HepG2 (cell line): ENCODE results near the gene ALG8. TPM values are rescaled to one million over a fixed set of nuclear protein-coding genes. Genes with fewer than 3 reads are reported as not detected.

Experiments
- FOXA1 ChIP-seq, 2 experiments: fragments of 450-650 bp in 1 of 2; sonication (generic) in 1 of 2; formaldehyde crosslinking in 1 of 2; IDR thresholded peaks; 2 replicates each; pipeline versions ENCODE4 v1.4.0 to v1.6.1; 2016 to 2020; ENCODE audit warnings: missing genetic modification reagents in 1 of 2
- HOXA7 ChIP-seq: sonication (generic); formaldehyde crosslinking; IDR thresholded peaks from 2 replicates; pipeline ENCODE4 v1.8.1; 2022; ENCODE audit warnings: mild to moderate bottlenecking, missing genetic modification reagents, moderate library complexity
- HOXA9 ChIP-seq: sonication (generic); formaldehyde crosslinking; IDR thresholded peaks from 2 replicates; pipeline ENCODE4 v1.8.1; 2022; ENCODE audit warnings: missing genetic modification reagents, mild to moderate bottlenecking, moderate library complexity, borderline replicate concordance
- KAT7 ChIP-seq: IDR thresholded peaks from 2 replicates; pipeline ENCODE4 v1.6.1; 2018; ENCODE audit warnings: borderline replicate concordance, missing compliant biosample characterization
- KDM3A ChIP-seq: IDR thresholded peaks from 2 replicates; pipeline ENCODE4 v1.6.1; 2018; ENCODE audit warnings: low read depth, missing compliant biosample characterization
- KMT2A ChIP-seq: sonication (generic); formaldehyde crosslinking; IDR thresholded peaks from 2 replicates; pipeline ENCODE4 v1.4.0; 2020; ENCODE audit warnings: missing genetic modification reagents
- MIER2 ChIP-seq: IDR thresholded peaks from 2 replicates; pipeline ENCODE4 v1.6.1; 2016; ENCODE audit warnings: missing biosample characterization, missing genetic modification reagents
- NAIF1 ChIP-seq: sonication (generic); formaldehyde crosslinking; IDR thresholded peaks from 2 replicates; pipeline ENCODE4 v1.5.0; 2020; ENCODE audit warnings: mild to moderate bottlenecking, missing genetic modification reagents, borderline replicate concordance
- ZMAT3 ChIP-seq: sonication (generic); formaldehyde crosslinking; conservative IDR thresholded peaks from 2 replicates; pipeline ENCODE4 v1.7.0; 2021; ENCODE audit warnings: missing genetic modification reagents
- ZNF24 ChIP-seq: fragments of 450-650 bp; IDR thresholded peaks from 2 replicates; pipeline ENCODE4 v1.6.1; 2017; ENCODE audit warnings: antibody characterized with exemption, mild to moderate bottlenecking
- ZNF577 ChIP-seq: sonication (generic); formaldehyde crosslinking; IDR thresholded peaks from 2 replicates; pipeline ENCODE4 v1.4.0; 2020; ENCODE audit warnings: mild to moderate bottlenecking, low read depth, missing genetic modification reagents, borderline replicate concordance
- ZNF615 ChIP-seq: sonication (generic); formaldehyde crosslinking; IDR thresholded peaks from 2 replicates; pipeline ENCODE4 v1.5.0; 2020; ENCODE audit warnings: mild to moderate bottlenecking, missing genetic modification reagents, borderline replicate concordance
- ZNF782 ChIP-seq: sonication (generic); formaldehyde crosslinking; IDR thresholded peaks from 2 replicates; pipeline ENCODE4 v1.4.0; 2020; ENCODE audit warnings: missing genetic modification reagents, mild to moderate bottlenecking, borderline replicate concordance
- ZSCAN22 ChIP-seq: sonication (generic); formaldehyde crosslinking; IDR thresholded peaks from 2 replicates; pipeline ENCODE4 v1.4.0; 2020; ENCODE audit warnings: mild to moderate bottlenecking, missing genetic modification reagents
- polyA plus RNA-seq, 8 experiments: library from polyadenylated mRNA; depleted of rRNA in 3 of 8; stranded (reverse) in 7 of 8; unstranded in 1 of 8; fragments of >200 nt; fragmentation: Illumina TruSeq in 4 of 8; extraction: Trizol in 4 of 8; gene quantifications; 2 replicates each; pipeline versions ENCODE4 v1.2.1 to v1.2.3, GENCODE V29; 2011 to 2016; ENCODE audit warnings: low read depth in 4 of 8, missing spikeins in 1 of 8, mixed read lengths in 1 of 8; ENCODE audit not compliant: insufficient read depth in 1 of 8
- total RNA-seq, 5 experiments: library from RNA; depleted of rRNA; stranded (reverse); fragments of >200 nt; fragmentation: Illumina TruSeq; extraction: Trizol; gene quantifications; 2 replicates each; pipeline ENCODE4 v1.2.3, GENCODE V29; 2016; ENCODE audit warnings: low read depth in 1 of 5
- TF ChIP-seq, protein P1 (sequence below): sonication (generic); formaldehyde crosslinking; IDR thresholded peaks from 2 replicates; pipeline ENCODE4 v1.4.0; 2020; ENCODE audit warnings: missing genetic modification reagents
- TF ChIP-seq, protein P2 (sequence below): sonication (generic); formaldehyde crosslinking; IDR thresholded peaks from 2 replicates; pipeline ENCODE4 v1.4.0; 2020; ENCODE audit warnings: missing genetic modification reagents, borderline replicate concordance
- TF ChIP-seq, protein P3 (sequence below): sonication (generic); formaldehyde crosslinking; IDR thresholded peaks from 2 replicates; pipeline ENCODE4 v1.4.0; 2020; ENCODE audit warnings: mild to moderate bottlenecking, missing genetic modification reagents

Gene ALG8
- total and polyA plus RNA-seq, 2 of the 13 experiments (the other 11 are each of a cell fraction or from before 2014, with no cell fraction given) = 75.8 to 88.0 TPM

DNA sequence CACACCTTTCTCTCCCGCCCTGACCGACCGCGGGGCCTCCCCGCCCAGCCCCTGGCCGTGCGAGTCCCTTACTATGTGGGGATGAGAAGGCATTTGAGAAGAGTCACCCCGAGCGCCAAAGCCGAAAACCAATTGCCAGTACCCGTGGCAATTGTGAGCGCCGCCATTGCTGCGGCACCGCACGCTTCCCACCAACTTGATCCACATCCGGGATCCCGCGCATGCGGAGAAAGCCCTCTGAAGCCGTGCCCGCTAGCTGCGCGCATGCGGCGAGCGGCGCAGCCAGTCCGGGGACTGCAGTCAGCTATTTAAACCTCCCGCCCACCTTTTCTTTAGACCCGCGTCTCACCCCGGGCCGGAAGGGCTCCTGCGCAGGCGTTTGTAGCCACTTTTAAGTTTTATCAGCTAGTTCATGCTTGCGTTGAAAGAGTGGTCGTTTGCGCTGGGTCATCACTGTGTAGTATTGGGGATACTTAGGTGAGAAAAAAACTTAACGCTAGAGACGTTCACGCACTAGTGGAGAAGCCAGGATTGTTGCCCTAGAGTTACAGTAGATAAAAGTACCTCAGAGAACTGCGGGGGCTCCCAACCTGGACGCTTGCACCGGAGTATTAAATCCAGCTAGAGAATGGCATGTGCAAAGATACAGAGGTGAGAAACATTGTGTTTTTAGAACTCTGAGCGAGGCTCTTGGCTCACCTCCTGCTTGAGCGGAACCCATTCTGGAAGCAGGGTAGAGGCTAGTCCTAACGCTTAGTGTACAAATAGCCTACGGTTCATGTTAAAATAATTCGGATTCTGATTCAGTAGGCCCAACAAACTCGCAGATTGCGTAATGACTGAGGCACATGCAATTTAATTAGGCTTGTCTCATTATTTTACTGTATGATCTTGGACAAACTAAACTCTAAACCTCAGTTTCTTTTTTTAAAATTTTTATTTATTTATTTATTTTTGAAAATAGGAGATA lies at the start of gene ALG8 (continued):
- peak; percentile 79; the same call in 1 of the 2 replicates for TF ChIP-seq NAIF1 (CRISPR knock-in tag)
- no peak for TF ChIP-seq FOXA1 (IDR thresholded peaks at IDR 0.05)
- TF ChIP-seq FOXA1 (CRISPR knock-in tag; IDR thresholded peaks at IDR 0.05) = peak; percentile 59
- TF ChIP-seq ZNF24 = no peak
- TF ChIP-seq ZNF782 (CRISPR knock-in tag) = no peak
- TF ChIP-seq KMT2A (CRISPR knock-in tag) = peak; percentile 89; the same call in 1 of the 2 replicates
- peak; percentile 92; the same call in 1 of the 2 replicates for TF ChIP-seq HOXA9 (CRISPR knock-in tag)
- no peak for TF ChIP-seq ZNF577 (CRISPR knock-in tag)
- no peak for TF ChIP-seq ZSCAN22
- peak; percentile 69 for TF ChIP-seq ZMAT3 (CRISPR knock-in tag)
- no peak for TF ChIP-seq HOXA7 (CRISPR knock-in tag)
- TF ChIP-seq, protein P1, sequence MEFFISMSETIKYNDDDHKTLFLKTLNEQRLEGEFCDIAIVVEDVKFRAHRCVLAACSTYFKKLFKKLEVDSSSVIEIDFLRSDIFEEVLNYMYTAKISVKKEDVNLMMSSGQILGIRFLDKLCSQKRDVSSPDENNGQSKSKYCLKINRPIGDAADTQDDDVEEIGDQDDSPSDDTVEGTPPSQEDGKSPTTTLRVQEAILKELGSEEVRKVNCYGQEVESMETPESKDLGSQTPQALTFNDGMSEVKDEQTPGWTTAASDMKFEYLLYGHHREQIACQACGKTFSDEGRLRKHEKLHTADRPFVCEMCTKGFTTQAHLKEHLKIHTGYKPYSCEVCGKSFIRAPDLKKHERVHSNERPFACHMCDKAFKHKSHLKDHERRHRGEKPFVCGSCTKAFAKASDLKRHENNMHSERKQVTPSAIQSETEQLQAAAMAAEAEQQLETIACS (CRISPR knock-in tag) = peak; percentile 35
- peak; percentile 50; the same call in 1 of the 2 replicates for TF ChIP-seq KAT7 (CRISPR knock-in tag)
- TF ChIP-seq, protein P2, sequence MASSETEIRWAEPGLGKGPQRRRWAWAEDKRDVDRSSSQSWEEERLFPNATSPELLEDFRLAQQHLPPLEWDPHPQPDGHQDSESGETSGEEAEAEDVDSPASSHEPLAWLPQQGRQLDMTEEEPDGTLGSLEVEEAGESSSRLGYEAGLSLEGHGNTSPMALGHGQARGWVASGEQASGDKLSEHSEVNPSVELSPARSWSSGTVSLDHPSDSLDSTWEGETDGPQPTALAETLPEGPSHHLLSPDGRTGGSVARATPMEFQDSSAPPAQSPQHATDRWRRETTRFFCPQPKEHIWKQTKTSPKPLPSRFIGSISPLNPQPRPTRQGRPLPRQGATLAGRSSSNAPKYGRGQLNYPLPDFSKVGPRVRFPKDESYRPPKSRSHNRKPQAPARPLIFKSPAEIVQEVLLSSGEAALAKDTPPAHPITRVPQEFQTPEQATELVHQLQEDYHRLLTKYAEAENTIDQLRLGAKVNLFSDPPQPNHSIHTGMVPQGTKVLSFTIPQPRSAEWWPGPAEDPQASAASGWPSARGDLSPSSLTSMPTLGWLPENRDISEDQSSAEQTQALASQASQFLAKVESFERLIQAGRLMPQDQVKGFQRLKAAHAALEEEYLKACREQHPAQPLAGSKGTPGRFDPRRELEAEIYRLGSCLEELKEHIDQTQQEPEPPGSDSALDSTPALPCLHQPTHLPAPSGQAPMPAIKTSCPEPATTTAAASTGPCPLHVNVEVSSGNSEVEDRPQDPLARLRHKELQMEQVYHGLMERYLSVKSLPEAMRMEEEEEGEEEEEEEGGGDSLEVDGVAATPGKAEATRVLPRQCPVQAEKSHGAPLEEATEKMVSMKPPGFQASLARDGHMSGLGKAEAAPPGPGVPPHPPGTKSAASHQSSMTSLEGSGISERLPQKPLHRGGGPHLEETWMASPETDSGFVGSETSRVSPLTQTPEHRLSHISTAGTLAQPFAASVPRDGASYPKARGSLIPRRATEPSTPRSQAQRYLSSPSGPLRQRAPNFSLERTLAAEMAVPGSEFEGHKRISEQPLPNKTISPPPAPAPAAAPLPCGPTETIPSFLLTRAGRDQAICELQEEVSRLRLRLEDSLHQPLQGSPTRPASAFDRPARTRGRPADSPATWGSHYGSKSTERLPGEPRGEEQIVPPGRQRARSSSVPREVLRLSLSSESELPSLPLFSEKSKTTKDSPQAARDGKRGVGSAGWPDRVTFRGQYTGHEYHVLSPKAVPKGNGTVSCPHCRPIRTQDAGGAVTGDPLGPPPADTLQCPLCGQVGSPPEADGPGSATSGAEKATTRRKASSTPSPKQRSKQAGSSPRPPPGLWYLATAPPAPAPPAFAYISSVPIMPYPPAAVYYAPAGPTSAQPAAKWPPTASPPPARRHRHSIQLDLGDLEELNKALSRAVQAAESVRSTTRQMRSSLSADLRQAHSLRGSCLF = 0 out of 2 replicates have a peak, but pooled peaks have one; percentile 24
- no peak for TF ChIP-seq ZNF615
- peak; percentile 89 for TF ChIP-seq KDM3A (CRISPR knock-in tag)
- TF ChIP-seq, protein P3, sequence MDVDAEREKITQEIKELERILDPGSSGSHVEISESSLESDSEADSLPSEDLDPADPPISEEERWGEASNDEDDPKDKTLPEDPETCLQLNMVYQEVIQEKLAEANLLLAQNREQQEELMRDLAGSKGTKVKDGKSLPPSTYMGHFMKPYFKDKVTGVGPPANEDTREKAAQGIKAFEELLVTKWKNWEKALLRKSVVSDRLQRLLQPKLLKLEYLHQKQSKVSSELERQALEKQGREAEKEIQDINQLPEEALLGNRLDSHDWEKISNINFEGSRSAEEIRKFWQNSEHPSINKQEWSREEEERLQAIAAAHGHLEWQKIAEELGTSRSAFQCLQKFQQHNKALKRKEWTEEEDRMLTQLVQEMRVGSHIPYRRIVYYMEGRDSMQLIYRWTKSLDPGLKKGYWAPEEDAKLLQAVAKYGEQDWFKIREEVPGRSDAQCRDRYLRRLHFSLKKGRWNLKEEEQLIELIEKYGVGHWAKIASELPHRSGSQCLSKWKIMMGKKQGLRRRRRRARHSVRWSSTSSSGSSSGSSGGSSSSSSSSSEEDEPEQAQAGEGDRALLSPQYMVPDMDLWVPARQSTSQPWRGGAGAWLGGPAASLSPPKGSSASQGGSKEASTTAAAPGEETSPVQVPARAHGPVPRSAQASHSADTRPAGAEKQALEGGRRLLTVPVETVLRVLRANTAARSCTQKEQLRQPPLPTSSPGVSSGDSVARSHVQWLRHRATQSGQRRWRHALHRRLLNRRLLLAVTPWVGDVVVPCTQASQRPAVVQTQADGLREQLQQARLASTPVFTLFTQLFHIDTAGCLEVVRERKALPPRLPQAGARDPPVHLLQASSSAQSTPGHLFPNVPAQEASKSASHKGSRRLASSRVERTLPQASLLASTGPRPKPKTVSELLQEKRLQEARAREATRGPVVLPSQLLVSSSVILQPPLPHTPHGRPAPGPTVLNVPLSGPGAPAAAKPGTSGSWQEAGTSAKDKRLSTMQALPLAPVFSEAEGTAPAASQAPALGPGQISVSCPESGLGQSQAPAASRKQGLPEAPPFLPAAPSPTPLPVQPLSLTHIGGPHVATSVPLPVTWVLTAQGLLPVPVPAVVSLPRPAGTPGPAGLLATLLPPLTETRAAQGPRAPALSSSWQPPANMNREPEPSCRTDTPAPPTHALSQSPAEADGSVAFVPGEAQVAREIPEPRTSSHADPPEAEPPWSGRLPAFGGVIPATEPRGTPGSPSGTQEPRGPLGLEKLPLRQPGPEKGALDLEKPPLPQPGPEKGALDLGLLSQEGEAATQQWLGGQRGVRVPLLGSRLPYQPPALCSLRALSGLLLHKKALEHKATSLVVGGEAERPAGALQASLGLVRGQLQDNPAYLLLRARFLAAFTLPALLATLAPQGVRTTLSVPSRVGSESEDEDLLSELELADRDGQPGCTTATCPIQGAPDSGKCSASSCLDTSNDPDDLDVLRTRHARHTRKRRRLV (CRISPR knock-in tag) = no peak
- TF ChIP-seq MIER2 (CRISPR knock-in tag) = no peak
